HEK293 (cell line): ENCODE measurements around the gene DDX47.

ENCODE experiments used
- ATF2 ChIP-seq: fragments of 450-650 bp; formaldehyde crosslinking; IDR thresholded peaks from 2 replicates; pipeline ENCODE4 v1.5.1; 2016; ENCODE audit warnings: missing biosample characterization, missing genetic modification characterization, low read depth
- EGR2 ChIP-seq: fragments of 450-650 bp; formaldehyde crosslinking; IDR thresholded peaks from 2 replicates; pipeline ENCODE4 v1.5.1; 2016; ENCODE audit warnings: low read depth, missing biosample characterization, missing genetic modification characterization
- ELK4 ChIP-seq: IDR thresholded peaks from 2 replicates; pipeline ENCODE4 v1.6.1; 2011; ENCODE audit warnings: mild to moderate bottlenecking, low read depth, low read length, borderline replicate concordance
- FEZF1 ChIP-seq: fragments of 450-650 bp; formaldehyde crosslinking; IDR thresholded peaks from 2 replicates; pipeline ENCODE4 v1.5.1; 2016; ENCODE audit warnings: missing biosample characterization, missing genetic modification characterization
- GLIS2 ChIP-seq: fragments of 450-650 bp; formaldehyde crosslinking; IDR thresholded peaks from 2 replicates; pipeline ENCODE4 v1.5.1; 2016; ENCODE audit warnings: missing biosample characterization, missing genetic modification characterization
- HOXA7 ChIP-seq: sonication (generic); formaldehyde crosslinking; IDR thresholded peaks from 2 replicates; pipeline ENCODE4 v1.8.1; 2022; ENCODE audit warnings: missing genetic modification reagents, borderline replicate concordance
- HOXD13 ChIP-seq: sonication (generic); formaldehyde crosslinking; IDR thresholded peaks from 2 replicates; pipeline ENCODE4 v1.8.0; 2022; ENCODE audit warnings: missing genetic modification reagents, borderline replicate concordance
- INSM2 ChIP-seq: fragments of 450-650 bp; formaldehyde crosslinking; IDR thresholded peaks from 2 replicates; pipeline ENCODE4 v1.5.1; 2016; ENCODE audit warnings: missing biosample characterization, missing genetic modification characterization
- KLF8 ChIP-seq: fragments of 450-650 bp; formaldehyde crosslinking; IDR thresholded peaks from 2 replicates; pipeline ENCODE4 v1.5.1; 2016; ENCODE audit warnings: missing biosample characterization, missing genetic modification characterization
- KLF9 ChIP-seq: fragments of 450-650 bp; formaldehyde crosslinking; IDR thresholded peaks from 2 replicates; pipeline ENCODE4 v1.5.1; 2016; ENCODE audit warnings: missing biosample characterization, missing genetic modification characterization, low read depth
- PRDM1 ChIP-seq: fragments of 450-650 bp; formaldehyde crosslinking; IDR thresholded peaks from 2 replicates; pipeline ENCODE4; 2016; ENCODE audit warnings: missing biosample characterization, missing genetic modification characterization
- SCRT2 ChIP-seq: fragments of 450-650 bp; formaldehyde crosslinking; IDR thresholded peaks from 2 replicates; pipeline ENCODE4 v1.5.1; 2016; ENCODE audit warnings: missing biosample characterization, missing genetic modification characterization
- ZBTB6 ChIP-seq: fragments of 450-650 bp; formaldehyde crosslinking; IDR thresholded peaks from 2 replicates; pipeline ENCODE4 v1.5.1; 2017; ENCODE audit warnings: missing biosample characterization, missing genetic modification characterization
- ZFP3 ChIP-seq: fragments of 450-650 bp; formaldehyde crosslinking; IDR thresholded peaks from 2 replicates; pipeline ENCODE4 v1.5.1; 2016; ENCODE audit warnings: low read depth, missing biosample characterization, missing genetic modification characterization
- ZNF155 ChIP-seq: fragments of 450-650 bp; formaldehyde crosslinking; IDR thresholded peaks from 2 replicates; pipeline ENCODE4 v1.5.1; 2016; ENCODE audit warnings: missing biosample characterization, missing genetic modification characterization
- ZNF16 ChIP-seq: fragments of 450-650 bp; formaldehyde crosslinking; IDR thresholded peaks from 2 replicates; pipeline ENCODE4 v1.5.1; 2016; ENCODE audit warnings: low read depth, missing biosample characterization, missing genetic modification characterization
- ZNF19 ChIP-seq: fragments of 450-650 bp; formaldehyde crosslinking; IDR thresholded peaks from 2 replicates; pipeline ENCODE4; 2016; ENCODE audit warnings: missing biosample characterization, missing genetic modification characterization, low read depth
- ZNF211 ChIP-seq: fragments of 450-650 bp; formaldehyde crosslinking; IDR thresholded peaks from 2 replicates; pipeline ENCODE4 v1.5.1; 2016; ENCODE audit warnings: low read depth, missing biosample characterization, missing genetic modification characterization
- ZNF223 ChIP-seq: fragments of 450-650 bp; formaldehyde crosslinking; IDR thresholded peaks from 2 replicates; pipeline ENCODE4 v1.5.1; 2016; ENCODE audit warnings: missing biosample characterization, missing genetic modification characterization
- ZNF23 ChIP-seq: fragments of 450-650 bp; formaldehyde crosslinking; IDR thresholded peaks from 2 replicates; pipeline ENCODE4 v1.5.1; 2016; ENCODE audit warnings: missing biosample characterization, missing genetic modification characterization, borderline replicate concordance
- ZNF302 ChIP-seq: fragments of 450-650 bp; formaldehyde crosslinking; IDR thresholded peaks from 2 replicates; pipeline ENCODE4 v1.5.1; 2016; ENCODE audit warnings: missing biosample characterization, missing genetic modification characterization, low read depth
- ZNF473 ChIP-seq: fragments of 450-650 bp; formaldehyde crosslinking; IDR thresholded peaks from 2 replicates; pipeline ENCODE4 v1.5.1; 2017; ENCODE audit warnings: missing biosample characterization, missing genetic modification characterization
- ZNF513 ChIP-seq: fragments of 450-650 bp; IDR thresholded peaks from 2 replicates; pipeline ENCODE4 v1.5.1; 2018; ENCODE audit warnings: missing biosample characterization, missing genetic modification characterization
- ZNF521 ChIP-seq: fragments of 450-650 bp; formaldehyde crosslinking; IDR thresholded peaks from 2 replicates; pipeline ENCODE4 v1.5.1; 2017; ENCODE audit warnings: missing biosample characterization, mild to moderate bottlenecking, missing genetic modification characterization
- ZNF555 ChIP-seq: fragments of 450-650 bp; formaldehyde crosslinking; conservative IDR thresholded peaks from 2 replicates; pipeline ENCODE4 v1.5.1; 2017; ENCODE audit warnings: missing biosample characterization, mild to moderate bottlenecking, missing genetic modification characterization, inconsistent platforms
- ZNF561 ChIP-seq: fragments of 450-650 bp; IDR thresholded peaks from 2 replicates; pipeline ENCODE4 v1.5.1; 2018; ENCODE audit warnings: missing biosample characterization, missing genetic modification characterization, borderline replicate concordance
- ZNF610 ChIP-seq: fragments of 450-650 bp; formaldehyde crosslinking; IDR thresholded peaks from 2 replicates; pipeline ENCODE4 v1.5.1; 2016; ENCODE audit warnings: missing biosample characterization, missing genetic modification characterization, borderline replicate concordance
- ZNF654 ChIP-seq: fragments of 450-650 bp; formaldehyde crosslinking; IDR thresholded peaks from 2 replicates; pipeline ENCODE4 v1.5.1; 2016; ENCODE audit warnings: low read depth, missing biosample characterization, missing genetic modification characterization
- ZNF658 ChIP-seq: fragments of 450-650 bp; formaldehyde crosslinking; IDR thresholded peaks from 2 replicates; pipeline ENCODE4; 2016; ENCODE audit warnings: missing biosample characterization, missing genetic modification characterization
- ZNF664 ChIP-seq: fragments of 450-650 bp; formaldehyde crosslinking; IDR thresholded peaks from 2 replicates; pipeline ENCODE4 v1.5.1; 2016; ENCODE audit warnings: missing biosample characterization, missing genetic modification characterization
- ZNF701 ChIP-seq: fragments of 450-650 bp; formaldehyde crosslinking; IDR thresholded peaks from 2 replicates; pipeline ENCODE4 v1.5.1; 2016; ENCODE audit warnings: missing biosample characterization, missing genetic modification characterization
- ZNF777 ChIP-seq: fragments of 450-650 bp; formaldehyde crosslinking; IDR thresholded peaks from 2 replicates; pipeline ENCODE4 v1.5.1; 2017; ENCODE audit warnings: missing biosample characterization, missing genetic modification characterization, borderline replicate concordance
- ZSCAN23 ChIP-seq: fragments of 450-650 bp; formaldehyde crosslinking; IDR thresholded peaks from 2 replicates; pipeline ENCODE4 v1.5.1; 2016; ENCODE audit warnings: missing biosample characterization, missing genetic modification characterization
- TF ChIP-seq, protein P1 (sequence below): fragments of 450-650 bp; formaldehyde crosslinking; IDR thresholded peaks from 2 replicates; pipeline ENCODE4 v1.5.1; 2016; ENCODE audit warnings: missing biosample characterization, missing genetic modification characterization

DDX47 gene

DNA sequence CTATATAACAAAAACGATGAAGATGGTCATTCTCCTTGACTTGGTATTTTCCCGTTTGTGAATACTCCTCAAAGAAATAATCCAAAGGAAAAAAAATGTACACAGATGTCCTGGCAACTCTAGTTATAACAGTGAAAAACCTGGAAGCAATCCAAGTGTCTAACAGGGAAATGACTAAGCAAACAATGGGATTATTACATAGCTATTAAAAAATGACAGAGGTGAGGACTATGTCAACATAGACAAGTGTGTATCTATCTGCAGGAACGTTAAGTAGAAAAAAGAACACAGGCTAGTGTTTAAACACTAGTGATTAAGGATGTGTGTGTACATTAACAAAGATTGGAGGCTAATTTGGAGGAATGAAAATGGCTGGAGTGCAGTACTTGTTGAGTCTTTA, 33.6 kb upstream of the DDX47 start (continued):
- TF ChIP-seq ZNF664 (tag by site-specific recombination) (no peak; the same call in 1 of the 2 replicates), ZNF521 (tag by site-specific recombination) (no peak), ZNF155 (tag by site-specific recombination) (no peak), ZNF302 (tag by site-specific recombination) (no peak), ZNF19 (tag by site-specific recombination) (no peak), ZNF16 (no peak), ZNF658 (tag by site-specific recombination) (no peak), EGR2 (no peak), ATF2 (tag by site-specific recombination) (no peak), ELK4 (no peak), ZFP3 (tag by site-specific recombination) (no peak), SCRT2 (tag by site-specific recombination) (peak; percentile 91), ZNF555 (no peak), ZSCAN23 (tag by site-specific recombination) (0 out of 2 replicates have a peak, but pooled peaks have one; percentile 71), HOXA7 (CRISPR knock-in tag) (no peak), ZNF513 (tag by site-specific recombination) (no peak), ZNF223 (tag by site-specific recombination) (no peak), ZNF610 (tag by site-specific recombination) (0 out of 2 replicates have a peak, but pooled peaks have one; percentile 65), ZNF473 (tag by site-specific recombination) (no peak), KLF8 (tag by site-specific recombination) (peak; percentile 63), ZNF701 (tag by site-specific recombination) (no peak), PRDM1 (tag by site-specific recombination) (0 out of 2 replicates have a peak, but pooled peaks have one; percentile 15), ZNF23 (tag by site-specific recombination) (no peak), ZNF561 (peak; percentile 40; the same call in 1 of the 2 replicates), ZNF777 (no peak), INSM2 (tag by site-specific recombination) (peak; percentile 97), ZNF654 (no peak), GLIS2 (tag by site-specific recombination) (no peak), FEZF1 (tag by site-specific recombination) (peak; percentile 94), ZNF211 (tag by site-specific recombination) (no peak), ZBTB6 (tag by site-specific recombination) (no peak), KLF9 (tag by site-specific recombination) (no peak), HOXD13 (no peak)
- TF ChIP-seq, protein P1, sequence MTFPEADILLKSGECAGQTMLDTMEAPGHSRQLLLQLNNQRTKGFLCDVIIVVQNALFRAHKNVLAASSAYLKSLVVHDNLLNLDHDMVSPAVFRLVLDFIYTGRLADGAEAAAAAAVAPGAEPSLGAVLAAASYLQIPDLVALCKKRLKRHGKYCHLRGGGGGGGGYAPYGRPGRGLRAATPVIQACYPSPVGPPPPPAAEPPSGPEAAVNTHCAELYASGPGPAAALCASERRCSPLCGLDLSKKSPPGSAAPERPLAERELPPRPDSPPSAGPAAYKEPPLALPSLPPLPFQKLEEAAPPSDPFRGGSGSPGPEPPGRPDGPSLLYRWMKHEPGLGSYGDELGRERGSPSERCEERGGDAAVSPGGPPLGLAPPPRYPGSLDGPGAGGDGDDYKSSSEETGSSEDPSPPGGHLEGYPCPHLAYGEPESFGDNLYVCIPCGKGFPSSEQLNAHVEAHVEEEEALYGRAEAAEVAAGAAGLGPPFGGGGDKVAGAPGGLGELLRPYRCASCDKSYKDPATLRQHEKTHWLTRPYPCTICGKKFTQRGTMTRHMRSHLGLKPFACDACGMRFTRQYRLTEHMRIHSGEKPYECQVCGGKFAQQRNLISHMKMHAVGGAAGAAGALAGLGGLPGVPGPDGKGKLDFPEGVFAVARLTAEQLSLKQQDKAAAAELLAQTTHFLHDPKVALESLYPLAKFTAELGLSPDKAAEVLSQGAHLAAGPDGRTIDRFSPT (tag by site-specific recombination): no peak
